Right renal pelvis (tissue), 4 donors: ENCODE data around the gene XRCC3. TPM values are rescaled to one million over a fixed set of nuclear protein-coding genes. Genes with fewer than 3 reads are reported as not detected.
A peak's percentile ranks its signal among the peaks of the same experiment; 100 is the strongest.

Experiments used
- DNase-seq, 4 donors: peaks; one replicate each; pipeline ENCODE4 v3.0.0-alpha.2; 2013; ENCODE audit warnings: low read depth in 4 of 4, low spot score in 3 of 4, missing footprints in 1 of 4
- polyA plus RNA-seq, 4 donors: library from polyadenylated mRNA; unstranded; fragments of 120-200 nt; gene quantifications; one replicate each; pipeline ENCODE4 v1.2.1, GENCODE V29; 2013; ENCODE audit not compliant: insufficient read length in 4 of 4

Gene XRCC3
- polyA plus RNA-seq, 4 donors, result 12.6 to 16.0 (median 14.7) TPM

- DNase-seq, result peak in 1 of 4 donors; percentile 52
Observed at GRCh38 chr14:103727313-103727980, 12.2 kb upstream of the XRCC3 start.

- DNase-seq, result no peak
Observed at GRCh38 chr14:103726474-103726873, 11.2 kb upstream of the XRCC3 start.

GRCh38 chr14:103725739-103726395, 10.6 kb upstream of the XRCC3 start:
- no peak for DNase-seq

GRCh38 chr14:103725001-103725682, 9.9 kb upstream of the XRCC3 start:
- DNase-seq, result no peak

GRCh38 chr14:103724116-103724515, 8.9 kb upstream of the XRCC3 start:
- no peak for DNase-seq

GRCh38 chr14:103723748-103724081, 8.5 kb upstream of the XRCC3 start:
- no peak for DNase-seq

- no peak for DNase-seq
Observed at GRCh38 chr14:103721334-103722120, 6.3 kb upstream of the XRCC3 start.

- DNase-seq, result no peak
Observed at GRCh38 chr14:103719751-103720150, 4.5 kb upstream of the XRCC3 start.

- DNase-seq, result no peak
Observed at GRCh38 chr14:103718572-103718971, 3.3 kb upstream of the XRCC3 start.

GRCh38 chr14:103716899-103717411, 1.7 kb upstream of the XRCC3 start:
- no peak for DNase-seq

- no peak for DNase-seq
Observed at GRCh38 chr14:103716091-103716801, 995 bp upstream of the XRCC3 start.

- DNase-seq, result no peak
Observed at GRCh38 chr14:103714063-103714724, 1.1 kb downstream of the XRCC3 start.

GRCh38 chr14:103713304-103714062, 1.8 kb downstream of the XRCC3 start:
- no peak for DNase-seq

GRCh38 chr14:103712633-103713247, 2.5 kb downstream of the XRCC3 start:
- no peak for DNase-seq

GRCh38 chr14:103711516-103712431, 3.5 kb downstream of the XRCC3 start:
- no peak for DNase-seq

- DNase-seq, result no peak
Observed at GRCh38 chr14:103710771-103711377, 4.4 kb downstream of the XRCC3 start.

GRCh38 chr14:103709814-103710213, 5.4 kb downstream of the XRCC3 start:
- DNase-seq, result no peak
